ENCODE results near the gene HDAC5. TPM values are rescaled to one million over a fixed set of nuclear protein-coding genes. Genes with fewer than 3 reads are reported as not detected.
"Not testable (repeated sequence)": the region's sequence is repeated elsewhere in the genome, so short reads cannot be mapped to it uniquely, and the experiment has no call there.

The HDAC5 gene
- total RNA-seq, 1 donor from 2014 or later: 59.2 TPM

DNA sequence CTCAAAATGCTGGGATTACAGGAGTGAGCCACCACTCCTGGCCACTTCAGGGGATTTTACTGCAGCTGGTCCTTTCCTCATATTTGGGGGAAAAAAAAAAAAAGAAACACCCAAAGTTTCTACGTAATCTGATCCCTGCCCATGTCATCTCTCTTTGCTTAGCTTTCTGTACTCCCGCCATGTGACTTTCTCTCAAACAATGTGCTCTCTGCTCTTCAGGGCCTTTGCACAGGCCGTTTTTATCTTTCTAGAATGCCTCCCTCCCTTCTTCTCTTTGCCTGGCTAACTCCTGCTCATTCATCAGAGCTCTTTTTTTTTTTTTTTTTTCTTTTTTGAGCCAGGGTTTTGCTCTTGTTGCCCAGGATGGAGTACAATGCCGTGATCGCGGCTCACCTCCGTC lies 4.9 kb upstream of the HDAC5 start:
- Histone ChIP-seq H3K9me3 (no peaks in the 10 kb centered on the region), H3K36me3 (no peaks in the 10 kb centered on the region), H3K4me1 (peaks cover 9% of the 10 kb centered on the region), H3K27me3 (ENCODE audit: low read depth) (no peaks in the 10 kb centered on the region), H3K27ac (no peak overlapping the region), H3K4me3 (no peak overlapping the region)
- no peak for TF ChIP-seq CTCF (IDR thresholded peaks at IDR 0.05)
- intact Hi-C loops (cut with DNase I): no loop called here
- no peak for DNase-seq
- ATAC-seq: no peak

DNA sequence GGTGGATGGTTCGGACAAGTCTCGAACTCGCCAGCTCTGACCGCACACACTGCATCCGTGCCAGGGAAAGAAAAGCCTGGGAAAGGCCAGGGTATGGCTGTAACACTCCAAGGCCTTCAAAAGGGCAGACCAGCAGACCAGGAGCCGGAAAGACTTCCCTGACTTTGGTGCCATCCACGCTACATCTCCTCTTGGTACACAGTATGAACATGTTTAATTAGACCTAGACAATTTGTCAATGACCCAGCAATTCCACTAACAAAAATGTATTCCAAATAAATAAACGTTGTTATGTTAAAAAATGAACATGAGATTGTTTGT lies 637 bp upstream of the HDAC5 start:
- H3K4me1 ChIP-seq: peaks cover 40% of the 10 kb centered on the region
- H3K36me3 ChIP-seq: no peaks in the 10 kb centered on the region
- H3K4me3 ChIP-seq: peak overlapping the region; percentile 99
- no peak for TF ChIP-seq CTCF (IDR thresholded peaks at IDR 0.05)
- DNase-seq (no peak), ATAC-seq (no peak)
- peak overlapping the region; percentile 94 for H3K27ac ChIP-seq
- intact Hi-C loops (cut with DNase I): no loop called here
- no peaks in the 10 kb centered on the region for H3K27me3 ChIP-seq (ENCODE audit: low read depth)
- H3K9me3 ChIP-seq: no peaks in the 10 kb centered on the region

GRCh38 chr17:44122816-44123355 lies 555 bp downstream of the HDAC5 start:
- Histone ChIP-seq H3K36me3 (no peaks in the 10 kb centered on the region), H3K27me3 (ENCODE audit: low read depth) (no peaks in the 10 kb centered on the region), H3K9me3 (no peaks in the 10 kb centered on the region), H3K4me1 (peaks cover 52% of the 10 kb centered on the region), H3K4me3 (peak overlapping the region; percentile 99), H3K27ac (peak overlapping the region; percentile 94)
- intact Hi-C loops (cut with DNase I): no loop called here
- peak in 1 of 2 donors; percentile 1 for ATAC-seq
- DNase-seq: peak; percentile 55
- TF ChIP-seq CTCF (IDR thresholded peaks at IDR 0.05): no peak

- peaks cover 57% of the 10 kb centered on the region for H3K4me1 ChIP-seq
- TF ChIP-seq CTCF (IDR thresholded peaks at IDR 0.05): no peak
- no peaks in the 10 kb centered on the region for H3K27me3 ChIP-seq (ENCODE audit: low read depth)
- peak overlapping the region; percentile 99 for H3K4me3 ChIP-seq
- peak overlapping the region; percentile 94 for H3K27ac ChIP-seq
- peaks cover 3% of the 10 kb centered on the region for H3K36me3 ChIP-seq
- H3K9me3 ChIP-seq: no peaks in the 10 kb centered on the region
- DNase-seq (no peak), ATAC-seq (no peak)
- intact Hi-C loops (cut with DNase I): no loop called here
Measured at GRCh38 chr17:44121997-44122815, 1.2 kb downstream of the HDAC5 start.

GRCh38 chr17:44120851-44121605 lies 2.4 kb downstream of the HDAC5 start:
- Histone ChIP-seq H3K27me3 (ENCODE audit: low read depth) (no peaks in the 10 kb centered on the region), H3K27ac (no peak overlapping the region), H3K4me1 (peaks cover 59% of the 10 kb centered on the region), H3K36me3 (peaks cover 14% of the 10 kb centered on the region), H3K4me3 (peak overlapping the region; percentile 99), H3K9me3 (no peaks in the 10 kb centered on the region)
- DNase-seq (no peak), ATAC-seq (no peak)
- no peak for TF ChIP-seq CTCF (IDR thresholded peaks at IDR 0.05)
- intact Hi-C loops (cut with DNase I): no loop called here

- H3K9me3 ChIP-seq: not testable (repeated sequence)
Measured at GRCh38 chr17:44120281-44120680, 3.2 kb downstream of the HDAC5 start.

More at GRCh38 chr17:44120281-44120680, 3.2 kb downstream of the HDAC5 start:
- H3K4me3 ChIP-seq; DNase-seq; H3K27me3 ChIP-seq (ENCODE audit: low read depth); ATAC-seq; intact Hi-C loops (cut with DNase I); H3K27ac ChIP-seq: not testable (repeated sequence)
- peaks cover 66% of the 10 kb centered on the region for H3K4me1 ChIP-seq
- H3K36me3 ChIP-seq: peaks cover 21% of the 10 kb centered on the region

Data from lower lobe of right lung (tissue), 2 donors.